ENCODE results near the gene CASP9.

Gene CASP9

DNA sequence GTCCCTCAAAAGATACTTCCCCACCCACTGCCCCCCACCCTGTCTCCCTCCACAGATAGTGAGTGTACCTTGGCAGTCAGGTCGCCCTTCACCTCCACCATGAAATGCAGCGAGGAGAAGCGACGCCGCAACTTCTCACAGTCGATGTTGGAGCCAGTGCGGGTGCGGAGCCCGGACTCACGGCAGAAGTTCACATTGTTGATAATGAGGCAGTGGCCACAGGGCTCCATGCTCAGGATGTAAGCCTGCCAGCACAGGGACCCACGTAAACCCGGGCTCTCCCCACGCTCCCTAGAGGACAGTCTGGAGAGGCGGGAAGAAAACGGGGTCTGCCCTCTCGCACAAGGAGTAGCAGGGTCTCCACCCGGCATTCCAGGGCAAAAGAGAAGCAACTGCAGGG lies 17.2 kb downstream of the CASP9 start:
- no peak for DNase-seq (ENCODE audit: low read depth in 1 of 2, low spot score in 1 of 2)

DNA sequence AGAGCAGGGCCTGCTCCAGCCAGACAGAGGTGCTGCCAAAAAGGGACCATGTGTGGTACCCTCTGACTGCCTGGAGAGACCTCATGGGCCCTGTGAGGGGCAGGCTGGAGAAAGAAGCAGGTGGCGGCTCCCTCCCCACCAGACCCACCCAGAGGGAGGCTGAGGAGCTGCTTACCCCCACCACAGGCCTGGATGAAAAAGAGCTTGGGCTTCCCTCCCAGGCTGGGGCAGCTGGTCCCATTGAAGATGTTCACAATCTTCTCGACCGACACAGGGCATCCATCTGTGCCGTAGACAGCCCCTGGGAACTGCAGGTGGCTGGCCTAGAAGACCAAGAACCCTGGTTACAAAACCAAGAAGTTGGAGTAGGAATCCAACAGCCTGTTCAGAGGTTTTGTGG lies 19.6 kb downstream of the CASP9 start:
- TF ChIP-seq, protein P1, sequence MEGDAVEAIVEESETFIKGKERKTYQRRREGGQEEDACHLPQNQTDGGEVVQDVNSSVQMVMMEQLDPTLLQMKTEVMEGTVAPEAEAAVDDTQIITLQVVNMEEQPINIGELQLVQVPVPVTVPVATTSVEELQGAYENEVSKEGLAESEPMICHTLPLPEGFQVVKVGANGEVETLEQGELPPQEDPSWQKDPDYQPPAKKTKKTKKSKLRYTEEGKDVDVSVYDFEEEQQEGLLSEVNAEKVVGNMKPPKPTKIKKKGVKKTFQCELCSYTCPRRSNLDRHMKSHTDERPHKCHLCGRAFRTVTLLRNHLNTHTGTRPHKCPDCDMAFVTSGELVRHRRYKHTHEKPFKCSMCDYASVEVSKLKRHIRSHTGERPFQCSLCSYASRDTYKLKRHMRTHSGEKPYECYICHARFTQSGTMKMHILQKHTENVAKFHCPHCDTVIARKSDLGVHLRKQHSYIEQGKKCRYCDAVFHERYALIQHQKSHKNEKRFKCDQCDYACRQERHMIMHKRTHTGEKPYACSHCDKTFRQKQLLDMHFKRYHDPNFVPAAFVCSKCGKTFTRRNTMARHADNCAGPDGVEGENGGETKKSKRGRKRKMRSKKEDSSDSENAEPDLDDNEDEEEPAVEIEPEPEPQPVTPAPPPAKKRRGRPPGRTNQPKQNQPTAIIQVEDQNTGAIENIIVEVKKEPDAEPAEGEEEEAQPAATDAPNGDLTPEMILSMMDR (IDR thresholded peaks at IDR 0.05; ENCODE audit: insufficient read depth, low read length) = no peak
- TF ChIP-seq, protein P2, sequence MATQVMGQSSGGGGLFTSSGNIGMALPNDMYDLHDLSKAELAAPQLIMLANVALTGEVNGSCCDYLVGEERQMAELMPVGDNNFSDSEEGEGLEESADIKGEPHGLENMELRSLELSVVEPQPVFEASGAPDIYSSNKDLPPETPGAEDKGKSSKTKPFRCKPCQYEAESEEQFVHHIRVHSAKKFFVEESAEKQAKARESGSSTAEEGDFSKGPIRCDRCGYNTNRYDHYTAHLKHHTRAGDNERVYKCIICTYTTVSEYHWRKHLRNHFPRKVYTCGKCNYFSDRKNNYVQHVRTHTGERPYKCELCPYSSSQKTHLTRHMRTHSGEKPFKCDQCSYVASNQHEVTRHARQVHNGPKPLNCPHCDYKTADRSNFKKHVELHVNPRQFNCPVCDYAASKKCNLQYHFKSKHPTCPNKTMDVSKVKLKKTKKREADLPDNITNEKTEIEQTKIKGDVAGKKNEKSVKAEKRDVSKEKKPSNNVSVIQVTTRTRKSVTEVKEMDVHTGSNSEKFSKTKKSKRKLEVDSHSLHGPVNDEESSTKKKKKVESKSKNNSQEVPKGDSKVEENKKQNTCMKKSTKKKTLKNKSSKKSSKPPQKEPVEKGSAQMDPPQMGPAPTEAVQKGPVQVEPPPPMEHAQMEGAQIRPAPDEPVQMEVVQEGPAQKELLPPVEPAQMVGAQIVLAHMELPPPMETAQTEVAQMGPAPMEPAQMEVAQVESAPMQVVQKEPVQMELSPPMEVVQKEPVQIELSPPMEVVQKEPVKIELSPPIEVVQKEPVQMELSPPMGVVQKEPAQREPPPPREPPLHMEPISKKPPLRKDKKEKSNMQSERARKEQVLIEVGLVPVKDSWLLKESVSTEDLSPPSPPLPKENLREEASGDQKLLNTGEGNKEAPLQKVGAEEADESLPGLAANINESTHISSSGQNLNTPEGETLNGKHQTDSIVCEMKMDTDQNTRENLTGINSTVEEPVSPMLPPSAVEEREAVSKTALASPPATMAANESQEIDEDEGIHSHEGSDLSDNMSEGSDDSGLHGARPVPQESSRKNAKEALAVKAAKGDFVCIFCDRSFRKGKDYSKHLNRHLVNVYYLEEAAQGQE (IDR thresholded peaks at IDR 0.05; ENCODE audit: insufficient replicate concordance, low read depth) = no peak
- Histone ChIP-seq H3K27me3 (ENCODE audit: insufficient read depth, poor library complexity, severe bottlenecking) (no peaks in the 10 kb centered on the region), H3K4me3 (replicated peaks; ENCODE audit: insufficient read depth, low read length) (no peak overlapping the region), H3K27ac (replicated peaks) (no peak overlapping the region)
- DNase-seq (ENCODE audit: low read depth in 1 of 2, low spot score in 1 of 2) = no peak

More for the DNA sequence above, 17.2 kb downstream of the CASP9 start:
- H3K27me3 ChIP-seq (ENCODE audit: insufficient read depth, poor library complexity, severe bottlenecking) = no peaks in the 10 kb centered on the region
- H3K27ac ChIP-seq (replicated peaks) = no peak overlapping the region
- H3K4me3 ChIP-seq (replicated peaks; ENCODE audit: insufficient read depth, low read length) = no peak overlapping the region
- no peak for TF ChIP-seq SPI1 (IDR thresholded peaks at IDR 0.05; ENCODE audit: borderline replicate concordance, low read depth)
- TF ChIP-seq POLR2AphosphoS5 (IDR thresholded peaks at IDR 0.05; ENCODE audit: low read depth) = no peak
- no peak for TF ChIP-seq GABPA (IDR thresholded peaks at IDR 0.05; ENCODE audit: low read depth)
- TF ChIP-seq, protein P2 (IDR thresholded peaks at IDR 0.05; ENCODE audit: insufficient replicate concordance, low read depth) = no peak
- TF ChIP-seq, protein P1 (IDR thresholded peaks at IDR 0.05; ENCODE audit: insufficient read depth, low read length) = no peak

DNA sequence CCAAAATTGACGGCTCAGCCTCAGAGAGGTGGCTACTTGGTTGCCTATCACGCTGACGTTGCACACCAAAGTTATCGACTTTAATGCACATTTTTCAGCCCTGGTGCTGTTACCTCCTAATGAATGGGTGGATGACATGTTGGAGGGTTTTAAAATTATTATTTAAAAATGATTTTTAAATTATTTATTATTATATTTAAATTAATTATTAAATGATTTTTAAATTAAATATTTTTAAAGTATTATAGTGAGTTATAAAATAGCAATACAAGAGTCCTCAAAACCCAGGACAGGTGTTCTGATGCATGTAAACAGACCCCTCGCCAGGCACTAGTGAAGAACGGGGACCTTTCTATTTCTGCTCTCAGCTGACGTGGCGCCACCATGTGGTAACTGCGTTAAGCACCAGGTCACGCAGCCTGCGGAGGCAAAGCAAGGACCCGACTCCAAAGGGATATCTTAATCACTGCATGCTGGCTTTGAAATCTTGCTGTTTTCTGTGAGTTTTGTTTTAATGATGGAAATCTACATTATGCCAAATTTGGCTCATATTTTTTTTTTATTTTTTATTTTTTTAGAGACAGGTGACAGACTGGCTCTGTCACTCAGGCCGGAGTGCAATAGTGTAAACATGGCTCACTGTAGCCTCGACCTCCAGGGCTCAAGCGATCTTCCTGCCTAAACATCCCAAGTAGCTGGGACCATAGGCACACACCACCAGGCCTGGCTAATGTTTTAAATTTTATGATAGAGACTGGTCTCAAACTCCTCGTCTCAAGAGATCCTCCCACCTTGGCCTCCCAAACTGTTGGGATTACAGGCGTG lies 22.6 kb downstream of the CASP9 start:
- DNase-seq (ENCODE audit: low read depth in 1 of 2, low spot score in 1 of 2) = peak in 1 of 2 experiments; percentile 69
- Histone ChIP-seq H3K4me3 (replicated peaks; ENCODE audit: insufficient read depth, low read length) (no peak overlapping the region), H3K27ac (replicated peaks) (no peak overlapping the region), H3K27me3 (ENCODE audit: insufficient read depth, poor library complexity, severe bottlenecking) (no peaks in the 10 kb centered on the region)
- TF ChIP-seq SPI1 (IDR thresholded peaks at IDR 0.05; ENCODE audit: borderline replicate concordance, low read depth) (no peak), POLR2AphosphoS5 (IDR thresholded peaks at IDR 0.05; ENCODE audit: low read depth) (no peak), GABPA (IDR thresholded peaks at IDR 0.05; ENCODE audit: low read depth) (no peak)
- TF ChIP-seq, protein P1 (IDR thresholded peaks at IDR 0.05; ENCODE audit: insufficient read depth, low read length) = peak; percentile 75
- TF ChIP-seq, protein P2 (IDR thresholded peaks at IDR 0.05; ENCODE audit: insufficient replicate concordance, low read depth) = no peak

All from HL-60 (cell line).